Suprapubic skin (tissue), 4 donors: Measurements from ENCODE around the gene UBALD1. TPM values are rescaled to one million over a fixed set of nuclear protein-coding genes. Genes with fewer than 3 reads are reported as not detected.

Experiments
- DNase-seq, 2 donors: peaks; one replicate each; pipeline ENCODE4 v3.0.0-alpha.2; 2019; ENCODE audit warnings: low spot score in 2 of 2
- H3K27ac ChIP-seq: fragments of 200-600 bp; sonication (generic); one replicate; pipeline ENCODE4 v1.5.1; 2019
- H3K27me3 ChIP-seq: fragments of 200-600 bp; sonication (generic); one replicate; pipeline ENCODE4 v1.5.1; 2019
- H3K36me3 ChIP-seq: fragments of 200-600 bp; sonication (generic); one replicate; pipeline ENCODE4 v1.5.1; 2019
- H3K4me1 ChIP-seq: fragments of 200-600 bp; sonication (generic); one replicate; pipeline ENCODE4 v1.5.1; 2019
- H3K4me3 ChIP-seq: fragments of 200-600 bp; sonication (generic); one replicate; pipeline ENCODE4 v1.5.1; 2019; ENCODE audit warnings: mild to moderate bottlenecking
- H3K9me3 ChIP-seq: fragments of 200-600 bp; sonication (generic); one replicate; pipeline ENCODE4 v1.5.1; 2019
- CTCF ChIP-seq, 2 donors: fragments of 200-600 bp in 1 of 2; fragments of 450-650 bp in 1 of 2; sonication (generic) in 1 of 2; IDR thresholded peaks; one replicate each; pipeline ENCODE4 v1.5.1; 2016 to 2019; ENCODE audit warnings: antibody characterized with exemption in 2 of 2, mild to moderate bottlenecking in 1 of 2, moderate library complexity in 1 of 2
- EP300 ChIP-seq: sonication (generic); formaldehyde crosslinking; IDR thresholded peaks from one replicate; pipeline ENCODE4 v1.6.1; 2017; ENCODE audit warnings: antibody characterized with exemption
- POLR2A ChIP-seq, 2 donors: fragments of 450-650 bp; IDR thresholded peaks; one replicate each; pipeline ENCODE4 v1.6.1; 2017; ENCODE audit warnings: antibody characterized with exemption in 2 of 2, mild to moderate bottlenecking in 2 of 2, moderate library complexity in 2 of 2
- POLR2AphosphoS5 ChIP-seq, 3 donors: sonication (generic); formaldehyde crosslinking; IDR thresholded peaks; one replicate each; pipeline ENCODE4 v1.6.1; 2017; ENCODE audit warnings: antibody characterized with exemption in 3 of 3
- WGBS: methylation state at CpG from one replicate; pipeline ENCODE4 v1.1.5; 2018; 5-methylcytosine and 5-hydroxymethylcytosine counted together
- total RNA-seq, 4 donors: library from RNA; depleted of rRNA; stranded (reverse); fragments of >200 nt; gene quantifications; one replicate each; pipeline ENCODE4 v1.1.0, GENCODE V29; 2016

UBALD1 gene
- total RNA-seq, 4 donors from 2014 or later: 11.5 to 29.7 (median 15.2) TPM

GRCh38 chr16:4599037-4599436, 15.7 kb downstream of the UBALD1 start:
- H3K4me1 ChIP-seq: peaks cover 16% of the 10 kb centered on the region
- H3K27me3 ChIP-seq: no peaks in the 10 kb centered on the region
- H3K4me3 ChIP-seq: no peak overlapping the region
- no peak for DNase-seq
- H3K36me3 ChIP-seq: no peaks in the 10 kb centered on the region
- no peak for TF ChIP-seq CTCF (IDR thresholded peaks at IDR 0.05)
- H3K27ac ChIP-seq: no peak overlapping the region
- WGBS: 88% methylated on average over 10 of the region's 10 CpGs
- H3K9me3 ChIP-seq: no peaks in the 10 kb centered on the region

DNA sequence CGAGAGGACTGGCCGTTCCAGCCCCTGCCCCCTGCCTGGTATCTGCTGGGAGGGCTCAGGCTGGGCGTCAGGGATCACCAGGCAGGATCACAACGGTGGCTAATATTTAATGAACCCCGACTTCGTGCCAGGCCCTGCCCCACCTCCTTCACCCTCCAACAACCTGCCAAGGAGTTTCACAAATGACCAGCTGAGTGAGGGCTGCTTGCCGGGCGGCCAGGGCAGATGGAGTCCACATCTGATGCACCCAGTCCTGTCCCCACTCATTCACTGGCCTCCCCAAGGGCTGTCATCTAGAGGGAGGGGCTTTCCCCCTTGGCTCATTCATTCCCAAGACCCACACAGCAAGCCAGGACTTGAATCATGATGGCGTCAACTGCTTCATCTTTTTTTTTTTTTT, 17.5 kb downstream of the UBALD1 start:
- Histone ChIP-seq H3K9me3 (no peaks in the 10 kb centered on the region), H3K4me1 (peaks cover 16% of the 10 kb centered on the region), H3K27me3 (no peaks in the 10 kb centered on the region), H3K4me3 (no peak overlapping the region), H3K27ac (no peak overlapping the region), H3K36me3 (no peaks in the 10 kb centered on the region)
- 48% methylated on average over 9 of the region's 9 CpGs for WGBS
- no peak for TF ChIP-seq POLR2A (IDR thresholded peaks at IDR 0.05)
- DNase-seq: no peak

DNA sequence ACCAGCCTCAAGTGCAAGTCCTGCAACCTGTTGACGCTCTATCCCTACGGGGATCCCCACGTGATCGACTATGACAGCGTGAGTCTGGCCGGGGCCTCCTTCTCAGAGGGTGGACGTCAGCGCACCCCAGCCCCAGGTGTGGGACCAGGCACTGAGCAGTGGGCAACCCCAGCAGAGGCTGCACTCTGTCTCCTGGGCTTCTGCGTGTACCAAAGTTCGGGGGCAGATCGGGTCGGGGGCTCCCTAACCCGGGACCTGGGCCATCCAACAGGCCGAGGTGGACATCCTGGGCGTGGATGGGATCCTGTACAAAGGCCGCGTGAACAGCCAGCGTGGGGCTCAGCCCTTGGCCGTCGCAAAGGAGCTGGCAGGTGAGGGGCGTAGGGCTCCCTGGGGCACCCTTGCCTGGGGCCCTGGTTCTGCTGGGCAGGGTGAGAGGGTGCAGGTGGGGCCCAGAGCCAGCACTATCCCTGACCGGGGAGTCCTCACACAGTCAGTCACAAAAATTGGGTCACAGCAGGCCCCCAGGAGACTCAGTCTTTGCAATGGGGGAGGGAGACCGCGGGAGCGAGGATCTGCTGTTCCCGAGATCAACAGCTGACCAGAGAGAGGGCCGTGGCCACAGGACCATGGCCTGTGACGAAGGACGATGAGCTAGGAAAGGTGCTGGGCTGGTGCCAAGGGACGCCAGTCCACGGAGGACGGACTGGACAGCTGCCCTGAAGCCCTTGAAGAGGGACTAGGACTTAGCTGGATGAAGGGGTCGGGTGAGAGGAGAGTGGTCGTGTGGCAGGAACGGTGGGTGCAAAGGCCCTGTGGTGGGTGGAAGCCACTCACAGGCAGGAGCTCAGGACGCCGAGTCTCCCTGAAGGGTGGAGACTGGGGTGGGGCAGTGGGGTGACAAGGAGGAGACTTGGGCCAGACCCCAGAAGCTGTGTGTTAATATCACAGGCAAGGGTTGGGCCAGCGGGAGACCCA, 20.0 kb downstream of the UBALD1 start:
- no peak for TF ChIP-seq POLR2AphosphoS5 (IDR thresholded peaks at IDR 0.05)
- no peak for TF ChIP-seq CTCF (IDR thresholded peaks at IDR 0.05)
- TF ChIP-seq EP300: no peak
- no peak for TF ChIP-seq POLR2A (IDR thresholded peaks at IDR 0.05)
- no peak for DNase-seq
- Histone ChIP-seq H3K36me3 (no peaks in the 10 kb centered on the region), H3K4me1 (peaks cover 5% of the 10 kb centered on the region), H3K27ac (no peak overlapping the region), H3K27me3 (no peaks in the 10 kb centered on the region), H3K9me3 (no peaks in the 10 kb centered on the region), H3K4me3 (no peak overlapping the region)
- 93% methylated on average over 16 of the region's 38 CpGs for WGBS

DNA sequence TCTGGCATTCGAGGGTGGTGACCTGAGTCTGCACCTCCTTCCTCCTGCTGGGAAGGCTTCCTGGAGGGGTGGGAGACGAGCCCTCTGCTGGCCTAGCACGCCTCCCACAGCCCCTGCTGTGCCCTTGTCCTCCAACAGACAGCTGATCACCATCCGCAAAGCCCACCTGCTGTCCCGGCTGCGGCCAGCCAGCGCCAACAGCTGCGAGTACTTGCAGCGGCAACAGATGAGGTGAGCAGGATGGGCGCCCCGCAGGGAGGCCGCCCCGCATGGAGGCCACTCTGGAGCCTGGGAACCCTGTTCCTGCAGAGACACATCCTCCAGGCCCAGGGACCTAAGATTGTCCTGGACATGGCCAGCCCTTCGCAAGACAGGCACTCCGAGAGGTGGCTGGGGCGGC, 21.6 kb downstream of the UBALD1 start:
- WGBS: 82% methylated on average over 11 of the region's 16 CpGs
- H3K9me3 ChIP-seq: no peaks in the 10 kb centered on the region
- H3K27ac ChIP-seq: no peak overlapping the region
- H3K36me3 ChIP-seq: no peaks in the 10 kb centered on the region
- no peak for TF ChIP-seq POLR2A (IDR thresholded peaks at IDR 0.05)
- TF ChIP-seq EP300: no peak
- no peak for TF ChIP-seq CTCF (IDR thresholded peaks at IDR 0.05)
- no peak for TF ChIP-seq POLR2AphosphoS5 (IDR thresholded peaks at IDR 0.05)
- no peak overlapping the region for H3K4me3 ChIP-seq
- H3K4me1 ChIP-seq: peaks cover 5% of the 10 kb centered on the region
- no peaks in the 10 kb centered on the region for H3K27me3 ChIP-seq
- no peak for DNase-seq

GRCh38 chr16:4591706-4592470, 22.8 kb downstream of the UBALD1 start:
- H3K9me3 ChIP-seq: no peaks in the 10 kb centered on the region
- DNase-seq: no peak
- H3K36me3 ChIP-seq: no peaks in the 10 kb centered on the region
- WGBS: 73% methylated on average over 11 of the region's 17 CpGs
- H3K4me3 ChIP-seq: no peak overlapping the region
- H3K4me1 ChIP-seq: peaks cover under 1% of the 10 kb centered on the region
- no peak for TF ChIP-seq POLR2AphosphoS5 (IDR thresholded peaks at IDR 0.05)
- no peak for TF ChIP-seq POLR2A (IDR thresholded peaks at IDR 0.05)
- no peak for TF ChIP-seq EP300
- TF ChIP-seq CTCF (IDR thresholded peaks at IDR 0.05): no peak
- no peak overlapping the region for H3K27ac ChIP-seq
- H3K27me3 ChIP-seq: no peaks in the 10 kb centered on the region
